Measurements from ENCODE around the gene UGT1A1. TPM values are rescaled to one million over a fixed set of nuclear protein-coding genes. Genes with fewer than 3 reads are reported as not detected.

UGT1A1 gene
- total RNA-seq, 4 donors from 2014 or later, result 1.7 to 72.9 (median 26.9) TPM

- DNase-seq, result no peak
- no peaks in the 10 kb centered on the region for H3K9me3 ChIP-seq
Measured at GRCh38 chr2:233772583-233772982, 12.5 kb downstream of the UGT1A1 start.

GRCh38 chr2:233773854-233774253, 13.8 kb downstream of the UGT1A1 start:
- no peak for DNase-seq
- H3K27ac ChIP-seq, result no peak overlapping the region
- H3K9me3 ChIP-seq, result no peaks in the 10 kb centered on the region
- no peaks in the 10 kb centered on the region for H3K27me3 ChIP-seq
- no peak for TF ChIP-seq POLR2A (IDR thresholded peaks at IDR 0.05)
- TF ChIP-seq CTCF (IDR thresholded peaks at IDR 0.05), result no peak
- no peaks in the 10 kb centered on the region for H3K4me1 ChIP-seq
- no peak overlapping the region for H3K4me3 ChIP-seq
- no peaks in the 10 kb centered on the region for H3K36me3 ChIP-seq

More at GRCh38 chr2:233772583-233772982, 12.5 kb downstream of the UGT1A1 start:
- no peak overlapping the region for H3K27ac ChIP-seq
- H3K4me1 ChIP-seq, result no peaks in the 10 kb centered on the region
- peaks cover 0 to 5% (median 0%) of the 10 kb centered on the region in 3 donors for H3K36me3 ChIP-seq
- H3K27me3 ChIP-seq, result no peaks in the 10 kb centered on the region
- TF ChIP-seq POLR2A (IDR thresholded peaks at IDR 0.05), result no peak
- no peak for TF ChIP-seq CTCF (IDR thresholded peaks at IDR 0.05)
- H3K4me3 ChIP-seq, result no peak overlapping the region

DNA sequence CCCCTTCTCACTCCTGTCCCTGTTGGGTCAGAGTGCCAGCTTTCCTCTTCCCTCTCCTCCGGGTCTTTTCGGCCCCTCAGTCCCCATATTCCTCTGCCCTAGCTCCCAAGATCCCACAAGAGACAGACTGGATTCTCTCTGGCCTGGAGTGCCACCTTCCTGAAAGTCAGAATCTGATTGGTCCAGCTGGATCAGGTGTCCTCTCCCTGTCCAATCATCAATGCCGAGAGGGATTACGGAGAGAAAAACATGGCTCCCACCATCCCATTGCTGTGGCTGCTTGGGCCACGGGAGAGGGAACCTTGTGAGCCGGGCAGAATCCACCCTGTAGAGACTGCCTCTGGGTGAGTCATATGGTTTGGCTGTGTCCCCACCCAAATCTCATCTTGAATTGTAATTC, 15.3 kb downstream of the UGT1A1 start:
- H3K27me3 ChIP-seq, result no peaks in the 10 kb centered on the region

DNA sequence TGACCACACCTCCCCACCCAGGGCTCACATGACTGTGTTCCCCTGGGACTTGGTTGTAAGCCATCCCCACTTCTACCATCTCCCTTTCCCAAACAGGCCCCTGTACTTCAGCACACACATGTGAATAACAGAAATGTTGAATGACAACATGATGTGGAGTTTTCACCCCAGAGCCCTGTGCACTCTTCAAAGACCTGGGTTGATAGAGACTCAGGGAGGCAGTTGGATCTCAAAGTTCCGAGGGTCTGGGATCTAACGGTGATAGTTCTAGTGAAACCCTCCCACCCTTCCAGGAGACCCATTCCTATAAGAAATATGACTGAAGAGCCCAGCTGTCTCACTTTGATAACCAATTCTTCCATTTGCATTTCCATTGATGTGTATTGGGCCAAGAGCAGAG, 18.0 kb downstream of the UGT1A1 start, which contains the start of gene MROH2A:
TSS of gene MROH2A (plus strand) at position 301 of the 400 bp plus-strand sequence. CDS start 1,029 bp downstream, outside the sequence.
- Histone ChIP-seq H3K27me3 (no peaks in the 10 kb centered on the region), H3K27ac (no peak within 1 kb of the TSS), H3K4me3 (no peak within 1 kb of the TSS), H3K4me1 (no peaks in the 10 kb centered on the region), H3K9me3 (no peaks in the 10 kb centered on the region), H3K36me3 (no peaks in the 10 kb centered on the region)
- no peak for DNase-seq
- TF ChIP-seq POLR2A (IDR thresholded peaks at IDR 0.05) (no peak), CTCF (IDR thresholded peaks at IDR 0.05) (no peak)

More for the DNA sequence above, 15.3 kb downstream of the UGT1A1 start:
- DNase-seq, result no peak
- TF ChIP-seq CTCF (IDR thresholded peaks at IDR 0.05), result no peak
- Histone ChIP-seq H3K36me3 (no peaks in the 10 kb centered on the region), H3K4me3 (no peak overlapping the region), H3K9me3 (no peaks in the 10 kb centered on the region), H3K27ac (no peak overlapping the region), H3K4me1 (no peaks in the 10 kb centered on the region)

GRCh38 chr2:233779722-233780121, 19.7 kb downstream of the UGT1A1 start:
- Histone ChIP-seq H3K9me3 (no peaks in the 10 kb centered on the region), H3K4me3 (no peak overlapping the region), H3K36me3 (no peaks in the 10 kb centered on the region), H3K27ac (no peak overlapping the region), H3K4me1 (no peaks in the 10 kb centered on the region), H3K27me3 (no peaks in the 10 kb centered on the region)
- TF ChIP-seq POLR2A (IDR thresholded peaks at IDR 0.05) (no peak), CTCF (IDR thresholded peaks at IDR 0.05) (no peak)
- no peak for DNase-seq

- no peak for DNase-seq
- no peaks in the 10 kb centered on the region for H3K4me1 ChIP-seq
- no peaks in the 10 kb centered on the region for H3K9me3 ChIP-seq
- no peak overlapping the region for H3K4me3 ChIP-seq
- no peaks in the 10 kb centered on the region for H3K27me3 ChIP-seq
- TF ChIP-seq CTCF (IDR thresholded peaks at IDR 0.05), result no peak
- no peak for TF ChIP-seq POLR2A (IDR thresholded peaks at IDR 0.05)
- H3K36me3 ChIP-seq, result no peaks in the 10 kb centered on the region
- H3K27ac ChIP-seq, result no peak overlapping the region
Measured at GRCh38 chr2:233780771-233781170, 20.7 kb downstream of the UGT1A1 start.

Measured in Peyer's patch (tissue), 4 donors.